ENCODE data around the gene GABPB2. TPM values are rescaled to one million over a fixed set of nuclear protein-coding genes. Genes with fewer than 3 reads are reported as not detected.

GABPB2 gene
- total RNA-seq, 1 donor from 2014 or later: 6.4 TPM

DNA sequence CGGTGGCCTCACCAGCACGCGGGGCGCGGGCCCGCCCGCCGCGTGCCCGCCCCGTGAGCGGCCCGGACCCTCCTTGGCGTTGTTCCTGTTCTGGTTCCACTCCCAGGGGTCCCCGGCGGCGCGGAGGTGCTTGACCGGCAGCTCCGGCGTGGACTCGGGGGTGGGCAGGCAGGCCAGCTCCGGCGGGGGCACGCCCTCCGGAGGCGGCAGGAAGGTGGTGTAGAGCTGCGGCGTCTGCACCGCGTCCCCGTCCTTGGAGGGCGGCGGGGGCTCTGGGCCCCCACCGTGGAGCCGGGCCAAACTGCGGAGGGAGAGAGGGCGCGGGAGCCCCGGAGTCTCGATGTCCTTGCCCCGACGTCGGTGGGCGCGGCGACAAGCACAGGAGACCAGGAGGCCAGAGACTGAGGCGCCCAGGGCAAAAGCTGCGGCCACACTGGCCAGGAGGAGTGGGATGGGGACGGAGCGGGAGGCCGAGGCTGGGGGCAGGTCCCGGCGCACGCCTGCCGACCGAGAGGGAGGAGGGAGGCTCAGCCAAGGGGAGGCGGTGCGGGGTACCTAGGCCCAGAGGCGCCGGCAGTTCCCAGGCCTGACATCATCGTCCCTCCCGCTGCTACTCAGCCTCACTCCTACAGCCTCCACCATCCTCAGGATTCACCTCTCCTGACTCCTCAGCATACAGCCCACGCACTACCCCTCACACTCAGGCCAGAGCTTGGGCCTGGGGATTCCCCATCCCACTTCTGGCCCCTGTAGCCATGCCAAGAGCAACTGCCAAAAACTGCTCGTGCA is 62.7 kb downstream of the GABPB2 start:
- no peak for DNase-seq (ENCODE audit: low read depth, low spot score)

DNA sequence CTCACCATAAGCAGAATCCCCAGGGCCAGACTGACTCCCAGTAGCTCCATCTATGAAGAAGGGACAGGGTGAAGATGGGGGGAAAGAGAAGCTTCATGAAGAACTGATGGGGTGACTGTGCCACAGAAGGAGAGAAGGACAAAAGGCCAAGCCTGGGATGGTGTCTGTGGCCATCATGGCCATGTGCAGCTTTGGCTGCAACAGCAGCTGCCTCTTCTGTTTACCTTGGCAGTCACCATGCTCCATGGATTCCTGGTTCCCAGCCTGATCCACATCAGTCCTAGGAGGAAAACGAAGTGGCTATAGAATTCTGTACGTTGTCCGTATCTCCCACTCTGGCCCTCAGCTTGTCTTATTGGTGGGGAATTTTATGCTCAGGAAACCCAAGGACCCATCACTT is 63.8 kb downstream of the GABPB2 start:
- no peak for DNase-seq (ENCODE audit: low read depth, low spot score)

DNA sequence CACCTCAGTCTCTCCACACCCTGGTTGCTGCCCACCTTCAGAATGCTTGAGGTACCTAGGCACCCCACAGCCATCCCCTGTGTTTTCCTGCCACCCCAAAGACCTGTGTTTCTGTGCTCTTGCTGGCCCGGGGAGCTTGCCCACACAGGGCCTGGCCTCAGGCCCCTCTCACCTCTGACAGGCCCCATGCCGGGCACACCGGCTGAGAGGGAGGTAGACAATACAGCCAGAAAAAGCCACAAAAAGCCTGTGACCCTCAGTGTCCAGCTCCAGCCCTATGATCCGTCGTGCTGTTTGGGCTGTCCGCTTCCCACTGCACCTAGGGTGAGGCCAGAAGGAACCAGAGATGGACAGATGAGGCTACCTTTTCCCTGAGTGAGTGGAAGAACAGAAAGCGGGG is 64.4 kb downstream of the GABPB2 start:
- no peak for DNase-seq (ENCODE audit: low read depth, low spot score)

DNA sequence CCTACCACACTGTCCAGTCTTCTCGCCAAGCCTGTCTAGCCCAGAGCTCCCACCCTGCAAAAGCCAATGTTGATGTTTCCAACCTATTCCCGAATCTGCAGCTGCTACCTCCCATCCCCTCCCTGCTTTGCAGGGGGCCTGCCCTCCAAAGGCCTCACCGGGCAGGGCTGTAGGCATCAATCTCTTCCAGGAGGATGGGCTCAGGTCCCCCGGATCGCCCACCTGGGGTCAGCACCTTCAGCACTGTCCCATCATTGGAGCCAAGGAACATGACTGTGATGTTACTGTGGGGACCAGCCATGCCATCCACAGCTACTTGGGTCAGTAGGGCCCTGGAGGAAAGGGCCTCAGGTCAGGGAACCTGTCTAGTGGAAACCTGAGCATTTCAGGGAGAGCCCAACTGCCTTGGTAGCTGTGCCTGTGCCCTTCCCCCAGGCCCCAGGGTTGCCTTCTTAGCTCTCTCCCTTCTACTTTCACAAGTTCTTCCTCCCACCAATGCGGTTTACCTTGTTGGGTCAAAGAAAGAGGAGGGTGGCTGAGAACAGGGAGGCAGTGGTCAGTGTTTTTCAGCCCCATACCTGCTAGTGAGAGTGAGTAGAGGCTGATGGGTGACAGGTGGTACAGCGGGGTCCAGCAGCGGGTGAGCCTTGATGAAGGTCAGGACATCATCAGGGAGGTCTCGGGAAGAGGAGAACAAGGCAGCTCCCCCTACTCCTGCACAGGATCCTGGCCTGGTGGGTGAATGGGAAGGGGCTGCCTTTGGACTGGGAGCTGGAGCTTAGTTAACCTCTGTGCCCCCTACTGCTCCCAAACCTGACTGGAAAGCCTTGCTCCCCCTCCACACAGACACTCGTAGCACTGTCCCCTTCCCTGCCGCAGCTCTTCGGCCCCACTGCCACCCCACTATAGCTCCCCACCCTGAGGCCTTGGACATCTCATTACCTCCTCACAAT is 65.1 kb downstream of the GABPB2 start:
- DNase-seq (ENCODE audit: low read depth, low spot score): no peak

DNA sequence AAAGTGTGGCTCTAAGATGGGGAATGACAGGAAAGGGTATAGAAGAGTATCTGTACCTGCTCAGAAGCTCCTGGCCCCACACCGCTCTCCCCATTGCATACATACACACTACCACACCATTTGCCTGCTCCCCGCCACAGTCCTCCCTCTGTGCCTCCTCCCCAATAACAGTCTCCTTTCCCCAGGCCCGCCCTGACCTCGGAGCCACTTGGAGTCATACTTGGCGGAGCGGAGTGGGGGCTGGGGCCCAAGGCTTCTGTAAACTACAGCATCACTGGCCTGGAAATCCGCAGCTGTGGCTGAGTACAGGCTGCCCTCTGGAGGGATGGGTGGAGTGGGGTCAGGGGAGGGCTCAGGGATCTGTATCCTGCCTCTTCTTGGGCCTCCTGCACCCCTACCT is 67.2 kb downstream of the GABPB2 start:
- no peak for DNase-seq (ENCODE audit: low read depth, low spot score)

DNA sequence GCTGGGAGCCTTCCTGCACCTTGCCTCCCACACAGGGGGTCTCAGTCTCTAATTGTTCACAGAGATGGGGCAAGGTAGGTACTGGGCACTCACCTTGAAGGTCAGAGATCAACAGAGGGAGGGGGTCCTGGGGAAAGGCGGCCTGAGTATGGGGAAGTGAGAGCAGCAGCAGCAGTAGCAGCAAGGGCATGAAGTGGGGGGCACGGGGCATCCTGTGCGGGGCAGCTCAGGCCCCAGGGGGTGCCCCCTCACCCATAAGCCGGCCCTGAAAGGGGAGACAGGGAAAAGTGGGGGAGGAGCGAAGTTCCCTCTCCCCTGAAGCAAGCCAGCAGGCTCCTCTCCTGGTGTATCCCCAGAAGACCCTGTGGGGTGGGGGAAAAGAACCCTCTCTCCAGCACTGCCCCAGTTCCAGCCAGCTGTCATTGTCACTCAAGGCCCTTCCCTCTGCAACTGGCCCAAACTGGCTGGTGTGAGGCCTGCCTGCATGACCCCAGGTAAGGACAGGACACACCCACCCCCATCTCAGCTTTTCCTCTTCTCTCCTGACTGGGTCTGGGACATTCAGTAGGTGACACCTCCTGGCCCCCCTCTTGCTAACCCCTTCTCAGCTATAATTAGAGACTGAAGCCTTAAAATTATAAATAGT is 72.0 kb downstream of the GABPB2 start:
- DNase-seq (ENCODE audit: low read depth, low spot score): no peak

DNA sequence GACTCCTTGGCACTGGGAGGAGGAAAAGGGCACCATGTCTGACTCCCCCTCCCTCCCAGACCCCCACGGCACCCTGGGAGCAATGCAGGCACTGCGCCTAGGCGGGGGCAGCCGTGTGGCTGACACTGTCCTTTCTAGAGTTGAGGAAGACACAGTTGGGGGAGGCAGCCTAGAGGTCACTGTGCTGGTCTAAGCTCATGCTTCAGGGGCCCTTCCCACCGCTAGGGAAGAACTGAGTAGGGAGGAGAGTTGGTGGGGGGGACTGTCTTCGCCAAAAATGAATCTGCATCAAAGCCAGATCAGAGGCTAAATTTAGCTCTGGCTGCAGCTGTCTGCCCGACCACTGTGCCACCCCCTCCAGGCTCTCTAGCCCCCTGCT is 72.5 kb downstream of the GABPB2 start:
- no peak for DNase-seq (ENCODE audit: low read depth, low spot score)

DNA sequence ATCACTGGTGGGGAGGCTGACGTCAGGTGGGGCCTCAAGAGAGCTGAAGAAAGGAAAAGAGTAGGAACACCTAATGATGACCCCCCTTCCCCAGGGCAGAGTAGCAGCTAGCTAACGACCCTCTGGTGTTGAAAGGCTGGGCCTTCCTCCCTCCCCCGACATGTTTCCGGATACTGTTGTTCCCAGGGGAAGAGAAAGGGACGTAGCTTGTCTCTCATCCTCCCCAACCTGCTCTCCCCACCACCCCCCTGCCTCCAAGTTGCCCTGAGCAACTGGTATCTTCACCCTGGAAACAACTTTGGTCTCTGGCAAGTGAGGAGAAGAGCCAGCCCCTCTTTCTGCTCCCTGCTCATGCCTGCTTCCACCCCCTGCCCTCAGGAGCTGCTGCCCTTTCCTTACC is 73.4 kb downstream of the GABPB2 start:
- no peak for DNase-seq (ENCODE audit: low read depth, low spot score)

DNA sequence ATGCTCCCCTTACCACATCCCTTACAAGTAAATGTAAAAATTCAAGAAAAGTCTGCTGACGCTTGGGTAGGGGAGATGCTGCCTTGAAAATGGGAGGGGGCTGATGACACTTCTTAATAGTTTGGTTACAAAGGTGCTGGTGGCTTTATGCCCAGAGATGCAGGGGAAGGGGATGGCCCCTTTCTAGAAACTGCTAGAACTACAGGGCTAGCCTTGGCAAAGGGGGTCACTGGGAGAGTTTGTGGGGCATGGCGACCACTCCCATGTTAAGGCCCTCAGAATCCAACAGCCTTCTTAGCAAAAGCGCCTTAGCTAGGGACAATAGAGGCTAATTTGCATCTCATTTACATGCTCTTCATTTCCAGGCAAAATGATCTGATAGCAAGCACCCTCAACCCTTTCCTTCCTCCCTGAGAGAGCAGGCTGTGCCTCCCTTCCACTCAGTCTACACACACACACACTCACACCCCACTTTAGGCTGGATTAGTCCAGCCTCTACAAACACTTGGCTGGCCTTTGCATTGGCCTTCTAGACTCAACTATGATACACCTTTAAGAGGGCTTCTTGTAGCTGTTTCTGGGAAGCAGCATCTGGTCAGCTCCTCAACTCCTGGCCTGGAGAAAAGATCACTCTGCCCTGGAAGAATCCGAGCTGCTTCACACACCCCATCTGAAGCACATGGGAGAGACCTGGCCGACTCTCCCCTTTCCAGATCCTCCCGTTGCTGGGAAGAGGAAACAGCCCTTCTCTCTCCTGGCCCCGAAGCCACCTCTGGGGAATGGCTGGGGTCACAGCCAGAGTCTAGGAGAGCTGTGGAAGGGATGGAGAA is 74.1 kb downstream of the GABPB2 start:
- DNase-seq (ENCODE audit: low read depth, low spot score): no peak

DNA sequence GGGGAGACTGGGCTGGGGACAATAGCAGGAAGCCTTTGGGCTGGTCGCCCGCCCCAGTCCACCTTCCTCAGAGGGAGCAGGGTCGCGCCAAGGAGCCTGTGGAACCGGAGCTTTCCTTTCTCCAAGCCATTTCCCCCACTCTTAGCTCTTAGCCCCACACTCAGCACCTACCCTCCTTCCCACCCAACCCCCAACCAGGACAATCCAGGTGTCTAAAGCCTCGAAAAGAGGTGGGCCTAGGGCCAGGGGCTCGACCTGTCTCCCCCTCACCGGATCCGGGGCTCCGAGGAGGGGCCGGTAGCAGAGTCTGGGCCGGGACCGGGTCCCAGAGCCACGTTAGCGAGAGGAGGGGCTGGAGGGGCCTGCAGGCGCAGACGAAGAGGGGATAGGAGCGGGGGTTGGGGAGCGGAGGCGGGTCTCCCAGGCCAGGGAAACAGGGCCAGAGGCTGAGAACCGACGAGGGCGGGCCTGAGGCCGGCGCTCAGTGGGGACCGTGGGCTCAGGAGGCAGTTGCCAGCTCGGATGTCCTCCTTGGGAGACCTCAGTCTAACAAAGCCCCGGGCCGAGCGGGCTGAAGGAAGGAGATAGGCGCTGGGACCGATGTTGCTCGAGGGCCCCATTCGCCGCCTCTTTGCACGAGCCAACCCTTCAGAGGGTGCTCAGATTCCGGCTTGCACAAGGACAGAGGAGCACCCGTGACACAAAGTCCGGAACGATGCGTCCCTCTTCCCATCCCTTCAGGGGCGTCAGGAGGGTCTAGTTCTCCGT is 74.9 kb downstream of the GABPB2 start:
- no peak for DNase-seq (ENCODE audit: low read depth, low spot score)

DNA sequence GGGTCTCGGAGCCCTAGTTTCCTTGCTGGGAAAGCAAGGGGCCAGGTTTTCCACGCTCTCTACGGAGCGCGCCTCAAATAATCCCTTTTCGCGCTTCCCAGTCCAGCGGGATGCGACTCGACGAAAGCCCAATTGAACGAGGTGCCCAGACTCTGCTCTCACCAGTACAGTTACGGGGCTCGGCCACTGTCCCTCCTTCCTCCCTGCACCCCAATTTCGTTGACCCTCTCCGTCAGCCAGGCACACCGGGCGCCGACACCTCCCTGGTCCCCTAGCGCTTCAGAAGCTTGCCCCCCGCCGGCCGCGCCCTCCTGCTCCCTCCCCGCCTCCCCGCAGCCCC is 75.5 kb downstream of the GABPB2 start:
- no peak for DNase-seq (ENCODE audit: low read depth, low spot score)

DNA sequence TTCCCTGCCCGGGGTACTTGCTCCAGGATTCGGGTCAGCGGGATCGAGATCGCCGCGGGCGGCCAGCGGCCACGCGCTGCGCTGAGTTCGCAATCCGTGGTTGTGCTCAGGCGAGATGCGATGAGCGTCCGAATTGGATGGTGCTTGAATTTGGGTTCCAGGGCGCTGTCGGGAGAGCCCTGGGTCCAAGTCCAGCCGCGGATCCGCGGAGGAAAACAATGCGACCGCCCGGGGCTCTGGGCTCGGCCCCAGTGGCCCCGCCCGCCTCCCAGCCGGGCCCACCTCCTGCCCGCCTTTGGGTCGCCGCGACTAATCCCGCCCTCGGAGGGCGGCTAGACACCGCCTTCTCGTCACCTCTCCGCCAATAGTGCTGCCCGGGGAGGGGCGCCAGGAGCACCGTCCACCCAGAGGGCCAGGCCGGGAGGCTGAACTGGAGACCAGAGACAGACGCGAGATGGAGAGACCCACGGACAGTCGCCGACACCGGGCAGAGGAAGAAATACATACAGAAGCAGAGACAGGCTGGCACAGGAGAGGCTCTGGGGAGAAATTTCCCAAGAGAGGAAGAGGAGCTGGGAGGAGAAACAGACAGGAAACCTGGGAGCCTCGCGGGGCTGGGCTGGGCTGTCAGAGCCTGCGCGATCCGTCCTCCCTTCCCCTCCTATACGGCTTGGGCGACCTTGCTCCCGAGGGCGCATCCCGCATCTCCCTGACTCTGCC is 76.0 kb downstream of the GABPB2 start, which contains the start of gene SEMA6C:
TSS of gene SEMA6C (minus strand) at position 220 of the 720 bp plus-strand sequence. CDS start 4,010 bp downstream, outside the sequence.
- DNase-seq (ENCODE audit: low read depth, low spot score): peak; percentile 78

DNA sequence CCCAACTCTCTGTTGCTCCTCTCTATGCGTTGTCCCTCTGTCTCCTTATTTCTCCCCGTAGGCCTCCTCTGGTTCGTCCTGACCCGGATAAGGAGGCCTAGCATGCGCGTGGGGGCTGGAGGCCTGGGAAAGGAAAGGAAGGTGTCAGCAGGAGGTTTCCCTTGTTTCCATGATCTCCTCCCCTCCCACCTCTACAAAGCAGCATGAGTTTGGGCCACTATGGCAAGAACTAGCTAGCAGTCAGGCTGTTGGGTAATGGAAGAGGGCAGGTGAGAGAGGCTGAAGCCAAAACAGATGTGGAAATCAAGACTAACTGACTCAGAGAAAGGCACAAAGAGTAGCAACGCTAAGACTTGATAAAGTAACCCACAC is 76.6 kb downstream of the GABPB2 start:
- no peak for DNase-seq (ENCODE audit: low read depth, low spot score)

DNA sequence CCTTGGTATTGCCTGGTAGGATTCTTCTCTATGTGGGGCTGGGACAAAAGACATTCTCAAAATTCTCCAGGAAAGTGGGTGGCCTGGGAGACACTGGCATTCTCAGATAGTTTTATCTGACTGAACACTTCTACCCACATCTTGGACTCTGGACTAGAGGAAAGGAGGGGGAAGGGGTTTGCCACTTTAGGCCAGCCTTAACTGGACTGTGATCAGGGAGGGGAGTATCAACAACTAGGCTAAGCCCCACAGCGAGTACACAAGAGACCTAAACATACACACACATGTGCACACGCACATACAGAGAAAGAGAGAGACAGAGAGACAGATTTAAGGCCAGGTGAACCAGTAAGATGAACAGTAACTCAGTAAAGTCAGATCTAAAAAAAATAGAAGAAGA is 77.1 kb downstream of the GABPB2 start:
- no peak for DNase-seq (ENCODE audit: low read depth, low spot score)

DNA sequence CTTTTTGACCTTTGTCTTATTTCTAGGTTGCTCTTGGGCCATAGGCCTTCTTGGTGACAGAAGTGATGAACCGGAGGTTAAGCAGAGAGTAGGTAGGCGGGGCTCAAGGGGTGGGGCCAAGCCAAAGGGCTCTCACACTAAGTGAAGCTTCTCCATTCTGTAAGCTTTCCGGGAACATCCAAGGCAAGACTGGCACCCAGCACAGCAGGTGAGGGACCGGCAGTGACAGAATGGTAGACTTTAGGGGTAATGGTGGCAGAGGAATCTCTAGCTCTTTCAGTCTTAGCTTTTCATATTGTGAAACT is 85.9 kb downstream of the GABPB2 start, which contains the start of gene TNFAIP8L2:
TSS of gene TNFAIP8L2 (plus strand) at position 135 of the 305 bp plus-strand sequence. CDS start 2,049 bp downstream, outside the sequence.
- DNase-seq (ENCODE audit: low read depth, low spot score): no peak

DNA sequence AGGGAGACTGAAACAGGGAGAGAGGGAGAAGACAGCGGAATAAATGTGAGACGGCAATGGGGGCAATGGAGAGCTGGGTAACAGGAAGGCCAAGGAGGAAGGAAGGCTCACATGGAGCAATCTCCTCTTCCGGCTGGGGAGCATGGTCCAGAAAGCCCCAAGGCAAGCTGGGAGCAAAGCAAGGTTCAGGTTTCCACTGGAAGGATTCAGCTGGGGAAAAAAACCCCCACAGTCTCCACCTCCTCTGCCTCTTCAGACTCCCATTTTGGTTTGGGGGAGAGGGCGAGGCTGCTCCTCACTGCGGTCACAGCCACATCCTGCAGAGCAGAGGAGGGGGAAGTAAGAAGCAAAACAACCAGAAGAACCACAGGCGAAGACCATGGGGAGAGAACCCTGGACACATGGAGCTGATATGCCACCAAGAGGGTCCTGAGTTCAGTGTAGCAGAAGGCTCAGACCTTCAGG is 86.5 kb downstream of the GABPB2 start:
- DNase-seq (ENCODE audit: low read depth, low spot score): no peak

DNA sequence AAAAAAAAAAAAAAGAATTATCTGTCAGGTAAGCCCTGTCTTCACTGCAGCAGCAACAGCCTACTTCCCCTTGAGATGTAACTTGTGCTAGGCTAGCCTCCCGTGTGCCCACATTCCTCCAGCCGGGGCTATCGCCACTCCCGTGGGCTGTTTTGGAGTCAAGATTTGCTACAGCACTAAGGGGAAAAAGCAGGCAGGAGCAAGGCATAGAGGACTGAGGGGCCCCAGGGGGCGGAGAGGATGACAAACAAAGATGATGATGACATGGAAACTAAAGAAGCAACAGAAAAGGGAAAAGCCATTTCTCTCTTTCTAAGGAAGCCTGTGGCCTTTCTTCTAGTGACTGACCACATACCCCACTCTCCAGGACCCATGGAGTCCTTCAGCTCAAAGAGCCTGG is 87.8 kb downstream of the GABPB2 start:
- no peak for DNase-seq (ENCODE audit: low read depth, low spot score)

DNA sequence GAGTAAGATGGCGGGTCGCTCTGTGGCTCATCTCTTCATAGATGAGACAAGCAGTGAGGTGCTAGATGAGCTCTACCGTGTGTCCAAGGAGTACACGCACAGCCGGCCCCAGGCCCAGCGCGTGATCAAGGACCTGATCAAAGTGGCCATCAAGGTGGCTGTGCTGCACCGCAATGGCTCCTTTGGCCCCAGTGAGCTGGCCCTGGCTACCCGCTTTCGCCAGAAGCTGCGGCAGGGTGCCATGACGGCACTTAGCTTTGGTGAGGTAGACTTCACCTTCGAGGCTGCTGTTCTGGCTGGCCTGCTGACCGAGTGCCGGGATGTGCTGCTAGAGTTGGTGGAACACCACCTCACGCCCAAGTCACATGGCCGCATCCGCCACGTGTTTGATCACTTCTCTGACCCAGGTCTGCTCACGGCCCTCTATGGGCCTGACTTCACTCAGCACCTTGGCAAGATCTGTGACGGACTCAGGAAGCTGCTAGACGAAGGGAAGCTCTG is 88.2 kb downstream of the GABPB2 start:
- no peak for DNase-seq (ENCODE audit: low read depth, low spot score)

DNA sequence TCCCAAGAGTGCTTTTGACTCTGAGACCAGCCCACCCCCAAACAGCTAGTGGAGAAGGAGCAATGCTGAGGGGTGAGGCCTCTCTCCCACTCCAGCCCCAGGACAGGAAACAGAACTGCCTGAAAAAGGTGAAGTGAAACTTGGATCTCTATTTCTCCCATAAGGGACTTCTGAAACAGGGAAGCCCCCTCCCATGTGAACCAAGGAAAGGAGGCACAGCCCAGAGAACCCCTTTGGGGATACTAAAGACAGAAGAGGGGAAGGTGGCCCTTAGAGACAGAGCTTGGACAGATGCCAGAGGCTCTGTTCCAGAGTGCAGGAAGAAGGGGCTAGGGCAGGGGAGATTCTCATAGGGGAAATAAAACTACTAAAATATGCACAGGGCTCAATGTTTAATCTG is 88.8 kb downstream of the GABPB2 start:
- no peak for DNase-seq (ENCODE audit: low read depth, low spot score)
